NCI-H2227 (cell line): ENCODE results near the gene PKDCC.

Experiments used
- DNase-seq: peaks from one replicate; lab custom pipeline; 2025; ENCODE audit not compliant: unreplicated experiment; lab: John Stamatoyannopoulos, UW

PKDCC gene

GRCh38 chr2:42086500-42086953 lies 38.7 kb downstream of the PKDCC start:
- DNase-seq = peak; percentile 77

GRCh38 chr2:42087137-42087856 lies 39.5 kb downstream of the PKDCC start:
- DNase-seq = no peak

- DNase-seq = no peak
Observed at GRCh38 chr2:42087857-42088195, 40.0 kb downstream of the PKDCC start.

DNA sequence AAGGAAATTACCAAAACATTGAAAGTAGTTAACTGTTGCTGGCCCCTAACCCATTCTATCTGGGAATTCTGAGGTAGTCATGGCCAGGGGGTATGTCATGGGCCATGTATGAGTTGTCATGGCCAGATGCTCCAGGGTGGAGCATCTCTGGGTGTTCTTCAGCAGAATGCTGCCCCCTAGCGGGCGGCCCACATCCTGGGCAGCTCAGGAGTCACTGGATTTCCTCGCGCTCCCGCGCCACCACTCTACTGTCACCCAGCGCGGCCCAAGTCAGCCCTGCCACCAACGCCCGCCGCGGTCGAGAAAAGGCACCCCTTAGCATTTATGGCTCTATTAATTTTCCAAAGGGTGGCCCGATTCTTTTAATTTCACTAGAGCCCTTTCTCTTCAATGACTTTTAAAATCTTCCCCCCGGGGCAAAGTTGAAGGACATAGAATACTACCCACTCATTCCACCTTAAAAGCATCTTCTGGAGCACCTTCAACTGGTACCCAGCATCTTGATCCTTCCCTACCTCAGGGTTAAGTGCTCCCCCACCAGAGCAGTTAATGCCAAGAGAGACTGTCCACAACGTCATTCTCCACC lies 41.6 kb downstream of the PKDCC start:
- DNase-seq = no peak

- DNase-seq = no peak
Observed at GRCh38 chr2:42090216-42090615, 42.4 kb downstream of the PKDCC start.

- DNase-seq = no peak
Observed at GRCh38 chr2:42091671-42092070, 43.9 kb downstream of the PKDCC start.

GRCh38 chr2:42092084-42092996 lies 44.5 kb downstream of the PKDCC start:
- DNase-seq = no peak

GRCh38 chr2:42094114-42094513 lies 46.3 kb downstream of the PKDCC start:
- no peak for DNase-seq

GRCh38 chr2:42095923-42096408 lies 48.1 kb downstream of the PKDCC start:
- peak; percentile 83 for DNase-seq

DNA sequence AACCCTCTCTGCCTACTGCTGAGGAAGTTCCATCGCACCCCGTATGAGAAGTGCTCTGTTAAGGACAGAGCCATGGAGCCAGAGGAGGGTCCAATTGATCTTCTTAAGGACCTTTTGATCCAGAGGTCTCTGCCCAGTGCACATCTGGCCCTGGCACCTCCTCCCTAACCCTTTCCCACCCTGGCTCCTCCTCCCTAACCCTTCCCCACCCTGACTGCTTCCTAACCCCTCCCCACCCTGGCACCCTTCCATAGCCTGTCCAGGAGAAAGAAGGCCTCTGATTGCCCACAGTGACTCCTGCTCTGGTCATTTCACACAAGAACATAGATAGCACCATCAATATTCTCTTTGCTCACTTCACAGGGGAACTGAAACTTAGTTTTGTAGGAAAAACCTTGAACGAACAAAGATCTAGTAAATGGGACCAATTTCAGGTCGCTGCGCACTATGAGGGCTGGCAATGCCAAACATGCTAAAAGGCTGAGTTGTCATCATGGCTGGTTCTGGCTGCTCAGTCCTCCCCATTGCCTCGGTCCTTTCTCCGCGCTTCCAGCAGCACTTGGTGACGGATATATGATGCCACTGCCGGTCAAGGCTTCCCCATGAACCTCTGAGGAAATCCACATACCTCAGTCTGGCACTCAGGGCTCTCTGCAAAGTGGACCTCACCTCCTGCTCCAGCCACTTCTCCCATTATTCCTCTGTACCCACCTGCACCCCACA lies 49.2 kb downstream of the PKDCC start:
- DNase-seq = no peak

GRCh38 chr2:42098571-42099437 lies 51.0 kb downstream of the PKDCC start:
- no peak for DNase-seq

DNA sequence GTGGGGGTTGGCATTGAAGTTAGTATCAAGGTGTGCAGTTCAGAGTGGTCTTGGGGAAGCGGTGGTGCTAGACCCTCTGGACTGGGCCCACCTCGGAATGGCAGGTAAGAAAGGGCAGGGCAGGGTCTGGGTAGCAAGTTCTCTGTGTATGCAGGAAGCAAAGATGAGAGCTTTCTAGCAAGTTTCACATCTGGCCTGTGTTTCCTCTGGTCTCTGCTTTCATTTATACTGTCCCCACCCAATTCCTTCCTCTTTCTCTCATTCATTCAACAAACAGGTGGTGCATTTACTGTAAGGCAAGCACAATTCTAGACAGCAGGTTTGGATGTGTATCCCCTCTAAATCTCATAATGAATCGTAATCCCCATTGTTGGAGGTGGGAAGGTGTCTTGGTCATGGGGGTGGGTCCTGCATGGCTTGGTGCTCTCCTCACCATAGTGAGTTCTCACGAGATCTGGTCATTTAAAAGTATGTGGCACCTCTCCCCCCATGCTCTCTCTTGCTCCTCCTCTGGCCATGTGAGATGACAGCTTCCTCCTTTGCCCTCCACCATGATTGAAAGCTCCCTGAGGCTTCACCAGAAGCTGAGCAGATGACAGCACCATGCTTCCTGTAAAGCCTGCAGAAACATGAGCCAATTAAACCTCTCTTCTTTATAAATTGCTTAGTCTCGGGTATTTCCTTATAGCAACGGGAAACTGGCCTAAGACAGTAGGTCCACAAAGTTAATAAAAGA lies 51.8 kb downstream of the PKDCC start:
- DNase-seq = no peak

- no peak for DNase-seq
Observed at GRCh38 chr2:42100683-42101205, 52.9 kb downstream of the PKDCC start.

DNA sequence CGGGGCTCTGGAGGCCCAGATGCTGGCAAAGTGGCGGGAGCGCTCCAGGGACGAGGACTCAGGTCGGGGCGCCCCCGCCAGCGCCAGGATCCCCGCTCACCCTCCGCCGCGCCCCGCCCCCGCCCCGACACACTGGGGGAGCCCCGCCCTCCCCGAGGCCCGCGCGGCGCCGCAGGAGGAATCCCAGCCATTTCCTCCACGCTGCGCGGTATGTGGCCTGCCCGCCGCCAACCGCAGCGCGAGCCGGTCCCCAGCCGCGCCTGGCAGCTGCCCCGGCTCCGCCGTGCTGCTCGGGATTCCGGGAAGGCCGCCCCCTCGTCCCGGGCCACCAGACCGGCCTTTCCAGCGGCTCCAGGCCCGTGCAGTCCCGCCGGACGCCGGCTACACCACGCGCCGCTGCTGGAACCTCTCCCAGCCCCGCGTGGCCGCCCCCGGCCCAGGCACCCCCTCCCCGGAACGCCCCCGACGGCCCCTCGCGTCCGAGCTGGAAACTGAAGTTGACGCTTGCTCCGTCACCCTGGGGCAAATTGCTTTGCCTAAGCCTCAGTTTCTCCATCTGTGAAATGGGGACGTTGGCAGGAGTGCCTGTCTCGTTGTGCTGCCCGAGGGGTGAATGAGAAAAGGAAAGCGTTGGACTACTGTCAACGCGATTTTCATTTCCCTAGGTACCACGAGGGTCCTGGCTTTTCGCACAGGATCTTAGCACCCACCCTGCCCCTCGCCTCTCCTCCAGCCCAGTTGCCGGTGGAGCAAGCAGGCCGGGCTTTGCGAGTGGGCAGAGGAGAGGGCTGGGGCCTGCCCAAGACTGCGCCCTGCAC lies 53.6 kb downstream of the PKDCC start:
- no peak for DNase-seq

- no peak for DNase-seq
Observed at GRCh38 chr2:42102024-42102590, 54.3 kb downstream of the PKDCC start.

DNA sequence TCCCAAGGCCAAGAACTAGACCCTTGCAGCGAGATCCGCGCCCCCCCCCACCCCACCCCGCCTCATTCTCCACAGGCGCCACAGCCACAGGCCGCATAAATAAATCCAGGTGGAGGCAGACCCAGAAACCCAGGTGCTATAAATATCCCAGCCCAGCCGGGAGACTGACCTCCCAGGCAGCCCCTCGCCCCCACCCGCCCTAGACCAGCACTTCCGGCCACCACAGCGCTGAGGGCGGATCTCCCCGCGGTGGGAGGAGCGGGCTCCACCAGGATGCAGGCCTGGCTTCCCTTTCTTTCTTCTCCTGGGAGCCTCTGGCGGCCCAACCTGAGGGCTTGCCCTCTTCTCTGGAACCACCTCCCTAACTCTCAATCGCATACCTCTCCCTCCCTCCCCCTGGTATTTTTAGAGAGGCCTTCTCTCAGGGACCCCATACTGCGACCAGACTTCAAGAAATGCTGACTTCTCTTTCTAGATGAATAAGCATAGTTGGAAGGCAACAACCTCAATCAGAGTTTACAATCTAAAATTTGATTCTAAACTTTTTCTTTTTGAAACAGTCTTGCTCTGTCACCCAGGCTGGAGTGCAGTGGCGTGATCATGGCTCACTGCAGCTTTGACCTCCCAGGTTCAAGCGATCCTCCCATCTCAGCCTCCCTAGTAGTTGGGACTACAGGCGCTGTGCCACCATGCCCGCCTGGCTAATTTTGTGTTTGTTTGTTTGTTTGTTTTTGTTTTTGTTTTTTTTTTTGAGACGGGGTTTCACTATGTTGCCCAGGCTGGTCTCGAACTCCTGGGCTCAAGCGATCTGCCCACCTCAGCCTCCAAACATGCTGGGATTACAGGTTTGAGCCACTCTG lies 55.0 kb downstream of the PKDCC start:
- no peak for DNase-seq

DNA sequence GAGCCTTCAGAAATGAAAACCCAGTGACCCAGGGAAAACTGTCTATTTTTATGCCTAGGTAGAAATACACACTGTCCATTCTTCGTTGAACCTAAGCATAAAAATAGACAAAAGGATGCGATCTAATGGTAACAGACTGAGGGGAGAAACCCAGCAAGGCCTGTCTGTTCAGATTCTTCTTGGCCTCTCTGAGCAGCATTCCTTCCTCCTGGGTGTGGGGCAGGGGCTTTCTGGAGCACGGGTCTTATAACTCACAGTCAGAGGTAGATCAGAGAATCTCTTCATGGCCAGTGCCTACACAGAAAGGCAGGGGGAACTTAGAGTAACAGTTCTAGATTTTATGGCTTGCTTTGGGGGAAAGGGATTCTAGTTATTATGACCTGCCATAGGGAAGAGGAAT lies 56.0 kb downstream of the PKDCC start:
- DNase-seq = no peak
